Measurements from ENCODE around the gene PSMD14. TPM values are rescaled to one million over a fixed set of nuclear protein-coding genes. Genes with fewer than 3 reads are reported as not detected.

Gene PSMD14
- total and polyA plus RNA-seq, 4 donors = 28.8 to 60.5 (median 47.1) TPM

GRCh38 chr2:161432107-161432506, 123.9 kb downstream of the PSMD14 start:
- Histone ChIP-seq H3K27me3 (ENCODE audit: control insufficient read depth in 3 of 3, insufficient read depth in 3 of 3, low read length in 2 of 3) (peaks cover 7 to 58% (median 56%) of the 10 kb centered on the region in 3 donors), H3K9ac (ENCODE audit: insufficient read depth in 1 of 2, low read length in 2 of 2) (no peak overlapping the region), H3K4me1 (ENCODE audit: control insufficient read depth in 5 of 5, insufficient read depth in 5 of 5, low read length in 5 of 5) (peaks cover 0 to 6% (median 0%) of the 10 kb centered on the region in 5 donors), H3K4me3 (no peak overlapping the region), H3K36me3 (ENCODE audit: control insufficient read depth in 4 of 4, insufficient read depth in 4 of 4, low read length in 4 of 4) (no peaks in the 10 kb centered on the region), H3K27ac (ENCODE audit: low read depth in 1 of 2, low read length in 1 of 2) (no peak overlapping the region), H3K9me3 (ENCODE audit: control insufficient read depth in 4 of 4, insufficient read depth in 3 of 4, low read length in 3 of 4) (peaks cover 0 to 9% (median 5%) of the 10 kb centered on the region in 4 donors)
- no peak for TF ChIP-seq CTCF (IDR thresholded peaks at IDR 0.05; ENCODE audit: control extremely low read depth, extremely low read depth)
- WGBS, 2 donors = 81 to 87% methylated on average over 3 of the region's 3 CpGs
- no peak for ATAC-seq (ENCODE audit: insufficient read depth, low FRiP score)
- no peak for DNase-seq

GRCh38 chr2:161434118-161434517, 125.9 kb downstream of the PSMD14 start:
- H3K9ac ChIP-seq (ENCODE audit: insufficient read depth in 1 of 2, low read length in 2 of 2) = no peak overlapping the region
- H3K4me1 ChIP-seq (ENCODE audit: control insufficient read depth in 5 of 5, insufficient read depth in 5 of 5, low read length in 5 of 5) = no peaks in the 10 kb centered on the region
- TF ChIP-seq CTCF (IDR thresholded peaks at IDR 0.05; ENCODE audit: control extremely low read depth, extremely low read depth) = no peak
- H3K9me3 ChIP-seq (ENCODE audit: control insufficient read depth in 4 of 4, insufficient read depth in 3 of 4, low read length in 3 of 4) = peaks cover 0 to 9% (median under 1%) of the 10 kb centered on the region in 4 donors
- DNase-seq (no peak), ATAC-seq (ENCODE audit: insufficient read depth, low FRiP score) (no peak)
- H3K36me3 ChIP-seq (ENCODE audit: control insufficient read depth in 4 of 4, insufficient read depth in 4 of 4, low read length in 4 of 4) = no peaks in the 10 kb centered on the region
- 14 to 20% methylated on average over 1 of the region's 1 CpG for WGBS, 2 donors
- H3K4me3 ChIP-seq = no peak overlapping the region
- peaks cover 2 to 40% (median 37%) of the 10 kb centered on the region in 3 donors for H3K27me3 ChIP-seq (ENCODE audit: control insufficient read depth in 3 of 3, insufficient read depth in 3 of 3, low read length in 2 of 3)
- H3K27ac ChIP-seq (ENCODE audit: low read depth in 1 of 2, low read length in 1 of 2) = no peak overlapping the region

GRCh38 chr2:161436411-161436810, 128.2 kb downstream of the PSMD14 start:
- Histone ChIP-seq H3K27ac (ENCODE audit: low read depth in 1 of 2, low read length in 1 of 2) (no peak overlapping the region), H3K9me3 (ENCODE audit: control insufficient read depth in 4 of 4, insufficient read depth in 3 of 4, low read length in 3 of 4) (peaks cover 0 to 9% (median under 1%) of the 10 kb centered on the region in 4 donors)
- WGBS, 2 donors = 89 to 90% methylated on average over 3 of the region's 3 CpGs

More at GRCh38 chr2:161436411-161436810, 128.2 kb downstream of the PSMD14 start:
- Histone ChIP-seq H3K4me1 (ENCODE audit: control insufficient read depth in 5 of 5, insufficient read depth in 5 of 5, low read length in 5 of 5) (no peaks in the 10 kb centered on the region), H3K27me3 (ENCODE audit: control insufficient read depth in 3 of 3, insufficient read depth in 3 of 3, low read length in 2 of 3) (peaks cover 2 to 21% (median 17%) of the 10 kb centered on the region in 3 donors), H3K4me3 (no peak overlapping the region), H3K9ac (ENCODE audit: insufficient read depth in 1 of 2, low read length in 2 of 2) (no peak overlapping the region), H3K36me3 (ENCODE audit: control insufficient read depth in 4 of 4, insufficient read depth in 4 of 4, low read length in 4 of 4) (no peaks in the 10 kb centered on the region)
- DNase-seq (no peak), ATAC-seq (ENCODE audit: insufficient read depth, low FRiP score) (no peak)
- TF ChIP-seq CTCF (IDR thresholded peaks at IDR 0.05; ENCODE audit: control extremely low read depth, extremely low read depth) = no peak

Data from lung (tissue), 12 donors.